Activated CD4-positive, alpha-beta T cell treated with anti-CD3 and anti-CD28 coated beads, Interleukin-2, amount 10 ng/mL, durations not matched to agents 7 days and 5 days (primary cell): ENCODE results near the gene XPR1. TPM values are rescaled to one million over a fixed set of nuclear protein-coding genes. Genes with fewer than 3 reads are reported as not detected.
"Not testable (repeated sequence)": the region's sequence is repeated elsewhere in the genome, so short reads cannot be mapped to it uniquely, and the experiment has no call there.

Experiments
- CTCF ChIA-PET: fragments of 350-600 bp; sonication (Branson Sonifier 250); formaldehyde crosslinking; loops from one replicate; lab custom pipeline; 2021; ENCODE audit warnings: antibody characterized with exemption; lab: Charles Lee
- POLR2A ChIA-PET: fragments of 350-600 bp; sonication (Branson Sonifier 250); formaldehyde crosslinking; loops from one replicate; lab custom pipeline; 2021; ENCODE audit warnings: antibody characterized with exemption; lab: Charles Lee
- DNase-seq: peaks from one replicate; pipeline ENCODE4 v3.0.0-alpha.2; 2020
- H3K27ac Mint-ChIP-seq: one replicate; pipeline ENCODE4 v1.8.0; 2021; ENCODE audit warnings: mild to moderate bottlenecking, moderate library complexity, mixed read lengths
- H3K27me3 Mint-ChIP-seq: one replicate; pipeline ENCODE4 v1.8.0; 2021; ENCODE audit warnings: mixed read lengths
- H3K36me3 Mint-ChIP-seq: one replicate; pipeline ENCODE4 v1.8.0; 2021; ENCODE audit warnings: low read depth, mixed read lengths
- H3K4me1 Mint-ChIP-seq: one replicate; pipeline ENCODE4 v1.8.0; 2021; ENCODE audit warnings: mixed read lengths
- H3K4me3 Mint-ChIP-seq: one replicate; pipeline ENCODE4 v1.8.0; 2021; ENCODE audit warnings: mild to moderate bottlenecking, moderate library complexity, mixed read lengths
- H3K9me3 Mint-ChIP-seq: one replicate; pipeline ENCODE4 v1.8.0; 2021; ENCODE audit warnings: mixed read lengths
- total RNA-seq, 2 experiments: library from RNA; stranded (reverse); gene quantifications; one replicate each; pipeline ENCODE4 v1.2.3, GENCODE V29; 2021

The XPR1 gene
- total RNA-seq, 2 experiments from 2014 or later, result 18.0 to 20.5 TPM

GRCh38 chr1:180816132-180816531 lies 184.3 kb downstream of the XPR1 start:
- CTCF ChIA-PET, result no interaction called here
- Mint-ChIP-seq H3K4me1 (peaks cover 28% of the 10 kb centered on the region), H3K27ac (no peak overlapping the region), H3K4me3 (no peak overlapping the region), H3K36me3 (peaks cover 26% of the 10 kb centered on the region), H3K9me3 (peaks cover 2% of the 10 kb centered on the region), H3K27me3 (no peaks in the 10 kb centered on the region)
- no peak for DNase-seq
- POLR2A ChIA-PET, result no interaction called here

- Mint-ChIP-seq H3K4me1 (no peaks in the 10 kb centered on the region), H3K9me3 (peaks cover 5% of the 10 kb centered on the region), H3K36me3 (peaks cover 8% of the 10 kb centered on the region), H3K4me3 (no peak overlapping the region), H3K27ac (no peak overlapping the region), H3K27me3 (no peaks in the 10 kb centered on the region)
- POLR2A ChIA-PET, result no interaction called here
- CTCF ChIA-PET, result no interaction called here
- DNase-seq, result no peak
Measured at GRCh38 chr1:180821970-180822369, 190.1 kb downstream of the XPR1 start.

- H3K27ac Mint-ChIP-seq, POLR2A ChIA-PET, H3K4me1 Mint-ChIP-seq, DNase-seq, H3K4me3 Mint-ChIP-seq, H3K27me3 Mint-ChIP-seq, CTCF ChIA-PET: not testable (repeated sequence)
- peaks cover 16% of the 10 kb centered on the region for H3K9me3 Mint-ChIP-seq
- peaks cover 44% of the 10 kb centered on the region for H3K36me3 Mint-ChIP-seq
Measured at GRCh38 chr1:180831507-180831906, 199.7 kb downstream of the XPR1 start.

GRCh38 chr1:180833180-180833579 lies 201.4 kb downstream of the XPR1 start:
- Mint-ChIP-seq H3K36me3 (peaks cover 53% of the 10 kb centered on the region), H3K9me3 (peaks cover 18% of the 10 kb centered on the region), H3K4me1 (peaks cover 23% of the 10 kb centered on the region)
- POLR2A ChIA-PET, H3K27ac Mint-ChIP-seq, H3K27me3 Mint-ChIP-seq, H3K4me3 Mint-ChIP-seq, DNase-seq: not testable (repeated sequence)
- CTCF ChIA-PET, result interaction anchor here (1.0 kb wide), 1 partner anchor 19 kb away, joined by 3 read pairs; no protein-coding TSS in a partner anchor

GRCh38 chr1:180836449-180836848 lies 204.6 kb downstream of the XPR1 start:
- DNase-seq, result no peak

GRCh38 chr1:180837020-180837419 lies 205.2 kb downstream of the XPR1 start:
- no peaks in the 10 kb centered on the region for H3K27me3 Mint-ChIP-seq
- peaks cover 44% of the 10 kb centered on the region for H3K36me3 Mint-ChIP-seq
- POLR2A ChIA-PET, result no interaction called here
- peaks cover 18% of the 10 kb centered on the region for H3K9me3 Mint-ChIP-seq
- DNase-seq, result no peak
- no peak overlapping the region for H3K4me3 Mint-ChIP-seq
- H3K4me1 Mint-ChIP-seq, result peaks cover 24% of the 10 kb centered on the region
- no peak overlapping the region for H3K27ac Mint-ChIP-seq
- CTCF ChIA-PET, result no interaction called here

More at GRCh38 chr1:180836449-180836848, 204.6 kb downstream of the XPR1 start:
- ChIA-PET POLR2A (no interaction called here), CTCF (no interaction called here)
- peaks cover 49% of the 10 kb centered on the region for H3K36me3 Mint-ChIP-seq
- no peaks in the 10 kb centered on the region for H3K27me3 Mint-ChIP-seq
- no peak overlapping the region for H3K4me3 Mint-ChIP-seq
- H3K9me3 Mint-ChIP-seq, result peaks cover 18% of the 10 kb centered on the region
- H3K4me1 Mint-ChIP-seq, result peaks cover 24% of the 10 kb centered on the region
- no peak overlapping the region for H3K27ac Mint-ChIP-seq

GRCh38 chr1:180838535-180838934 lies 206.7 kb downstream of the XPR1 start:
- ChIA-PET CTCF (interaction anchor here (1.4 kb wide), 1 partner anchor 9 kb away, joined by 4 read pairs; no protein-coding TSS in a partner anchor), POLR2A (no interaction called here)
- Mint-ChIP-seq H3K4me3 (no peak overlapping the region), H3K27me3 (no peaks in the 10 kb centered on the region), H3K36me3 (peaks cover 29% of the 10 kb centered on the region), H3K27ac (no peak overlapping the region), H3K9me3 (peaks cover 7% of the 10 kb centered on the region), H3K4me1 (peaks cover 23% of the 10 kb centered on the region)
- DNase-seq, result no peak

- POLR2A ChIA-PET, result no interaction called here
- H3K9me3 Mint-ChIP-seq, result peaks cover 6% of the 10 kb centered on the region
- no peaks in the 10 kb centered on the region for H3K27me3 Mint-ChIP-seq
- peaks cover 23% of the 10 kb centered on the region for H3K4me1 Mint-ChIP-seq
- DNase-seq, result no peak
- H3K36me3 Mint-ChIP-seq, result peaks cover 26% of the 10 kb centered on the region
- CTCF ChIA-PET, result interaction anchor here (0.7 kb wide), 1 partner anchor 123 kb away, joined by 3 read pairs; no protein-coding TSS in a partner anchor
- H3K27ac Mint-ChIP-seq, result no peak overlapping the region
- H3K4me3 Mint-ChIP-seq, result no peak overlapping the region
Measured at GRCh38 chr1:180839547-180839946, 207.7 kb downstream of the XPR1 start.

- POLR2A ChIA-PET, result no interaction called here
- peaks cover 17% of the 10 kb centered on the region for H3K4me1 Mint-ChIP-seq
- no peak overlapping the region for H3K4me3 Mint-ChIP-seq
- peaks cover 11% of the 10 kb centered on the region for H3K36me3 Mint-ChIP-seq
- H3K9me3 Mint-ChIP-seq, result peaks cover 2% of the 10 kb centered on the region
- no peak for DNase-seq
- CTCF ChIA-PET, result interaction anchor here (0.7 kb wide), 1 partner anchor 317 kb away, joined by 3 read pairs; no protein-coding TSS in a partner anchor
- no peaks in the 10 kb centered on the region for H3K27me3 Mint-ChIP-seq
- H3K27ac Mint-ChIP-seq, result no peak overlapping the region
Measured at GRCh38 chr1:180841415-180841814, 209.6 kb downstream of the XPR1 start.

GRCh38 chr1:180842052-180842451 lies 210.2 kb downstream of the XPR1 start:
- POLR2A ChIA-PET, result no interaction called here
- peaks cover 5% of the 10 kb centered on the region for H3K36me3 Mint-ChIP-seq
- H3K27ac Mint-ChIP-seq, result no peak overlapping the region
- no peaks in the 10 kb centered on the region for H3K27me3 Mint-ChIP-seq
- H3K4me1 Mint-ChIP-seq, result peaks cover 11% of the 10 kb centered on the region
- DNase-seq, result no peak
- CTCF ChIA-PET, result interaction anchor here (1.0 kb wide), 1 partner anchor 166 kb away, joined by 4 read pairs; no protein-coding TSS in a partner anchor
- H3K9me3 Mint-ChIP-seq, result peaks cover under 1% of the 10 kb centered on the region
- H3K4me3 Mint-ChIP-seq, result no peak overlapping the region

- Mint-ChIP-seq H3K9me3 (no peaks in the 10 kb centered on the region), H3K27ac (no peak overlapping the region), H3K36me3 (peaks cover 4% of the 10 kb centered on the region), H3K4me3 (no peak overlapping the region), H3K27me3 (no peaks in the 10 kb centered on the region), H3K4me1 (peaks cover 5% of the 10 kb centered on the region)
- DNase-seq, result no peak
- ChIA-PET CTCF (interaction anchor here (0.7 to 1.0 kb wide), 2 partner anchors 166 to 304 kb away, joined by 3 to 4 read pairs; no protein-coding TSS in a partner anchor), POLR2A (no interaction called here)
Measured at GRCh38 chr1:180842491-180843275, 210.9 kb downstream of the XPR1 start.

GRCh38 chr1:180845352-180845751 lies 213.5 kb downstream of the XPR1 start:
- peaks cover 7% of the 10 kb centered on the region for H3K36me3 Mint-ChIP-seq
- H3K9me3 Mint-ChIP-seq, result no peaks in the 10 kb centered on the region
- H3K27me3 Mint-ChIP-seq, result no peaks in the 10 kb centered on the region
- H3K27ac Mint-ChIP-seq, result no peak overlapping the region
- CTCF ChIA-PET, result no interaction called here
- DNase-seq, result no peak
- no peak overlapping the region for H3K4me3 Mint-ChIP-seq
- POLR2A ChIA-PET, result no interaction called here
- H3K4me1 Mint-ChIP-seq, result no peaks in the 10 kb centered on the region

- peaks cover 17% of the 10 kb centered on the region for H3K4me1 Mint-ChIP-seq
- no peak overlapping the region for H3K4me3 Mint-ChIP-seq
- ChIA-PET POLR2A (no interaction called here), CTCF (interaction anchor here (1.5 kb wide), 1 partner anchor 10 kb away, joined by 4 read pairs; no protein-coding TSS in a partner anchor)
- DNase-seq, result no peak
- H3K27ac Mint-ChIP-seq, result no peak overlapping the region
- peaks cover 21% of the 10 kb centered on the region for H3K36me3 Mint-ChIP-seq
- H3K9me3 Mint-ChIP-seq, result peaks cover 12% of the 10 kb centered on the region
- H3K27me3 Mint-ChIP-seq, result no peaks in the 10 kb centered on the region
Measured at GRCh38 chr1:180848191-180848590, 216.4 kb downstream of the XPR1 start.
